22Rv1 (cell line): ENCODE measurements around the gene SLC12A7.

Source experiments
- ZFX ChIP-seq: fragments of 450-650 bp; IDR thresholded peaks from 2 replicates; pipeline ENCODE4 v1.6.1; 2017; ENCODE audit warnings: antibody characterized with exemption, borderline replicate concordance
- TF ChIP-seq, protein P1 (sequence below): fragments of 450-650 bp; IDR thresholded peaks from 2 replicates; pipeline ENCODE4 v1.5.1; 2017; ENCODE audit warnings: mild to moderate bottlenecking

DNA sequence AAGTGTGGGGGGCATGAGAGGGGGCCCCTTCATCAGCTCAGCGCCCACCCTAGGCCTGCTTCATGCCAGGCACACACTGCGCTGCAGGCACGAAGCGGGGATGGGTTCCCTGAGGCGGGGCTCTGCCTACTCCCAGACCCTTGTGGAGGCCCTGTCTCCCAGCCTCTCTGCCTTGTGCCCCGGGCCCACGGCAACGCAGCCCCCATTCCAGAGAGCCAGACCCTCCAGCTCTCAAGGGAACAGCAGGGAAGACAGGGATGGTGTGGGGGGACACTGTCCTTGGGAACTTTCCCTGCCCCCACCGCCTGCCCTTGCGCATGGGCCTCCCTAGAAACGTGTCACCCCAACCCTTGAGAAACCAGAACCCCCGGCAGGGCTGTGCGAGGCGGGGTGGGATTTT lies 10.0 kb upstream of the SLC12A7 start:
- TF ChIP-seq, protein P1, sequence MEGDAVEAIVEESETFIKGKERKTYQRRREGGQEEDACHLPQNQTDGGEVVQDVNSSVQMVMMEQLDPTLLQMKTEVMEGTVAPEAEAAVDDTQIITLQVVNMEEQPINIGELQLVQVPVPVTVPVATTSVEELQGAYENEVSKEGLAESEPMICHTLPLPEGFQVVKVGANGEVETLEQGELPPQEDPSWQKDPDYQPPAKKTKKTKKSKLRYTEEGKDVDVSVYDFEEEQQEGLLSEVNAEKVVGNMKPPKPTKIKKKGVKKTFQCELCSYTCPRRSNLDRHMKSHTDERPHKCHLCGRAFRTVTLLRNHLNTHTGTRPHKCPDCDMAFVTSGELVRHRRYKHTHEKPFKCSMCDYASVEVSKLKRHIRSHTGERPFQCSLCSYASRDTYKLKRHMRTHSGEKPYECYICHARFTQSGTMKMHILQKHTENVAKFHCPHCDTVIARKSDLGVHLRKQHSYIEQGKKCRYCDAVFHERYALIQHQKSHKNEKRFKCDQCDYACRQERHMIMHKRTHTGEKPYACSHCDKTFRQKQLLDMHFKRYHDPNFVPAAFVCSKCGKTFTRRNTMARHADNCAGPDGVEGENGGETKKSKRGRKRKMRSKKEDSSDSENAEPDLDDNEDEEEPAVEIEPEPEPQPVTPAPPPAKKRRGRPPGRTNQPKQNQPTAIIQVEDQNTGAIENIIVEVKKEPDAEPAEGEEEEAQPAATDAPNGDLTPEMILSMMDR = no peak
- TF ChIP-seq ZFX = no peak
